PC-3 (cell line): ENCODE measurements around the gene NSMCE1. TPM values are rescaled to one million over a fixed set of nuclear protein-coding genes. Genes with fewer than 3 reads are reported as not detected.
A peak's percentile ranks its signal among the peaks of the same experiment; 100 is the strongest.

ENCODE experiments used
- ATAC-seq: fragments of 200-7000 bp; cut with Tn5 transposase; 2 replicates; pipeline ENCODE4 v1.9.1; 2020; ENCODE audit warnings: mild to moderate bottlenecking, moderate library complexity
- BruUV-seq: library from RNA; stranded (reverse); fragments of 400-500 nt; replicated peaks from 2 replicates; lab custom pipeline; 2021; lab: Mats Ljungman, UMichigan
- CTCF ChIA-PET: fragments of 300-600 bp; sonication (Branson Sonifier 250); formaldehyde crosslinking; loops from one replicate; lab custom pipeline; 2022; ENCODE audit warnings: antibody characterized with exemption; lab: Charles Lee
- POLR2A ChIA-PET: fragments of 300-600 bp; sonication (Branson Sonifier 250); formaldehyde crosslinking; loops from one replicate; lab custom pipeline; 2022; ENCODE audit warnings: antibody characterized with exemption; ENCODE audit not compliant: unreplicated experiment; lab: Charles Lee
- DNase-seq: peaks from one replicate; pipeline ENCODE4 v3.0.0-alpha.2; 2015
- H2AFZ ChIP-seq: fragments of 300-600 bp; sonication (generic); 2 replicates; pipeline ENCODE4 v1.6.0; 2016; ENCODE audit warnings: antibody characterized with exemption, low read length
- H3F3A ChIP-seq: fragments of 300-600 bp; sonication (generic); one replicate; pipeline ENCODE4 v1.6.0; 2017; ENCODE audit warnings: antibody characterized with exemption, low read length, control low read depth, mild to moderate bottlenecking; ENCODE audit not compliant: unreplicated experiment
- H3K27ac ChIP-seq: fragments of 300-600 bp; sonication (generic); 2 replicates; pipeline ENCODE4 v1.5.1; 2016; ENCODE audit warnings: mild to moderate bottlenecking, low read length
- H3K27me3 ChIP-seq: fragments of 300-600 bp; sonication (generic); 2 replicates; pipeline ENCODE4 v1.6.1; 2016; ENCODE audit warnings: low read length, mixed read lengths
- H3K36me3 ChIP-seq: fragments of 300-600 bp; sonication (generic); 2 replicates; pipeline ENCODE4 v1.6.1; 2016; ENCODE audit warnings: low read depth, mixed run types, low read length, mixed read lengths
- H3K4me1 ChIP-seq: fragments of 300-600 bp; sonication (generic); 2 replicates; pipeline ENCODE4 v1.5.1; 2016; ENCODE audit warnings: low read length; ENCODE audit not compliant: insufficient read depth
- H3K4me2 ChIP-seq: fragments of 300-600 bp; sonication (generic); 2 replicates; pipeline ENCODE4 v1.6.0; 2016; ENCODE audit warnings: low read length
- H3K4me3 ChIP-seq: fragments of 300-600 bp; sonication (generic); 2 replicates; pipeline ENCODE4 v1.5.1; 2016; ENCODE audit warnings: mild to moderate bottlenecking, low read length, mixed read lengths
- H3K79me2 ChIP-seq: fragments of 300-600 bp; sonication (generic); 2 replicates; pipeline ENCODE4 v1.6.1; 2017; ENCODE audit warnings: low read length, mixed read lengths
- H3K9ac ChIP-seq: fragments of 300-600 bp; sonication (generic); 2 replicates; pipeline ENCODE4 v1.6.0; 2016; ENCODE audit warnings: mild to moderate bottlenecking, low read length
- H3K9me2 ChIP-seq: fragments of 300-600 bp; sonication (generic); replicated peaks from 2 replicates; pipeline ENCODE4 v1.6.1; 2016; ENCODE audit warnings: mixed run types, low read length, mixed read lengths
- H3K9me3 ChIP-seq: fragments of 300-600 bp; sonication (generic); 2 replicates; pipeline ENCODE4 v1.6.1; 2016; ENCODE audit warnings: low read length, mixed read lengths
- H4K20me1 ChIP-seq: fragments of 300-600 bp; sonication (generic); 2 replicates; pipeline ENCODE4 v1.6.1; 2016; ENCODE audit warnings: low read length, mixed read lengths
- CTCF ChIP-seq: fragments of 300-600 bp; sonication (generic); conservative IDR thresholded peaks from 2 replicates; pipeline ENCODE4 v1.5.1; 2017; ENCODE audit warnings: antibody characterized with exemption, low read depth, mild to moderate bottlenecking, low read length
- EZH2 ChIP-seq: fragments of 300-600 bp; sonication (generic); IDR thresholded peaks from one replicate; pipeline ENCODE4 v1.6.1; 2017; ENCODE audit warnings: antibody characterized with exemption, mild to moderate bottlenecking, low read length; ENCODE audit not compliant: unreplicated experiment
- EZH2phosphoT487 ChIP-seq: fragments of 300-600 bp; sonication (generic); IDR thresholded peaks from 2 replicates; pipeline ENCODE4 v1.6.1; 2018; ENCODE audit warnings: mild to moderate bottlenecking, antibody characterized with exemption, low read length, borderline replicate concordance
- intact Hi-C: fragments of 100-400 bp; cut with micrococcal nuclease; formaldehyde crosslinking; loops from 2 replicates; pipeline ENCODE4 v1.9.0; 2023
- total RNA-seq: library from RNA; depleted of rRNA; stranded (reverse); fragments of >200 nt; gene quantifications from 2 replicates; pipeline ENCODE4 v1.2.3, GENCODE V29; 2014

The NSMCE1 gene
- total RNA-seq, 1 experiment from 2014 or later = 32.5 TPM

- Histone ChIP-seq H3K79me2 (peaks cover 14% of the 10 kb centered on the region), H3K9ac (no peak overlapping the region), H3F3A (no peaks in the 10 kb centered on the region), H3K27ac (no peak overlapping the region), H4K20me1 (no peaks in the 10 kb centered on the region), H3K4me3 (no peak overlapping the region), H3K36me3 (no peaks in the 10 kb centered on the region), H2AFZ (no peak overlapping the region), H3K27me3 (no peaks in the 10 kb centered on the region), H3K4me1 (peaks cover 20% of the 10 kb centered on the region), H3K9me3 (no peaks in the 10 kb centered on the region), H3K9me2 (no peaks in the 10 kb centered on the region), H3K4me2 (no peak overlapping the region)
- DNase-seq = no peak
- POLR2A ChIA-PET = no interaction called here
- intact Hi-C loops = no loop called here
- CTCF ChIA-PET = interaction anchor here (0.5 kb wide), 1 partner anchor 162 kb away, joined by 16 read pairs; no protein-coding TSS in a partner anchor
- ATAC-seq = no peak
- BruUV-seq = no TSS peak
- TF ChIP-seq CTCF (no peak), EZH2phosphoT487 (no peak), EZH2 (no peak)
These were observed 3.5 kb upstream of the NSMCE1 start for GRCh38 chr16:27272076-27272475.

- TF ChIP-seq EZH2phosphoT487 (no peak), CTCF (no peak), EZH2 (no peak)
- no peaks in the 10 kb centered on the region for H3K9me2 ChIP-seq
- H4K20me1 ChIP-seq = no peaks in the 10 kb centered on the region
- H3K4me3 ChIP-seq = no peak overlapping the region
- H3K79me2 ChIP-seq = peaks cover 20% of the 10 kb centered on the region
- no peak overlapping the region for H3K27ac ChIP-seq
- DNase-seq = no peak
- CTCF ChIA-PET = no interaction called here
- no peak overlapping the region for H3K9ac ChIP-seq
- no peaks in the 10 kb centered on the region for H3K9me3 ChIP-seq
- no peaks in the 10 kb centered on the region for H3K36me3 ChIP-seq
- no peak overlapping the region for H3K4me2 ChIP-seq
- H3K27me3 ChIP-seq = no peaks in the 10 kb centered on the region
- H2AFZ ChIP-seq = no peak overlapping the region
- POLR2A ChIA-PET = no interaction called here
- H3K4me1 ChIP-seq = peaks cover 20% of the 10 kb centered on the region
- intact Hi-C loops = no loop called here
- H3F3A ChIP-seq = no peaks in the 10 kb centered on the region
- BruUV-seq = no TSS peak
- ATAC-seq = no peak
These were observed 1.8 kb upstream of the NSMCE1 start for GRCh38 chr16:27270349-27270748.

GRCh38 chr16:27269300-27270150 lies 953 bp upstream of the NSMCE1 start:
- H2AFZ ChIP-seq = no peak overlapping the region
- ATAC-seq = no peak
- CTCF ChIA-PET = no interaction called here
- POLR2A ChIA-PET = interaction anchor here (0.6 kb wide), 1 partner anchor 16 kb away, joined by 25 read pairs; no protein-coding TSS in a partner anchor
- H3F3A ChIP-seq = peaks cover 4% of the 10 kb centered on the region
- H3K36me3 ChIP-seq = no peaks in the 10 kb centered on the region
- no peak overlapping the region for H3K27ac ChIP-seq
- H3K79me2 ChIP-seq = peaks cover 20% of the 10 kb centered on the region
- no peaks in the 10 kb centered on the region for H4K20me1 ChIP-seq
- H3K9me3 ChIP-seq = no peaks in the 10 kb centered on the region
- no peaks in the 10 kb centered on the region for H3K9me2 ChIP-seq
- H3K4me3 ChIP-seq = peak overlapping the region; percentile 85
- peak overlapping the region; percentile 95 for H3K4me2 ChIP-seq
- BruUV-seq = no TSS peak
- peak overlapping the region; percentile 75 for H3K9ac ChIP-seq
- intact Hi-C loops = loop anchor here (10.0 kb wide), 1 partner anchor 45 kb away; the partner anchor contains the start of gene IL4R
- TF ChIP-seq EZH2 (no peak), CTCF (no peak), EZH2phosphoT487 (no peak)
- DNase-seq = no peak
- no peaks in the 10 kb centered on the region for H3K27me3 ChIP-seq
- H3K4me1 ChIP-seq = peaks cover 24% of the 10 kb centered on the region
